ENCODE results near the gene NUMBL. TPM values are rescaled to one million over a fixed set of nuclear protein-coding genes. Genes with fewer than 3 reads are reported as not detected.

Gene NUMBL
- total and polyA plus RNA-seq, 9 of the 15 experiments (the other 6 are each of a cell fraction or from before 2014, with no cell fraction given): 0.39 to 38.6 (median 6.6) TPM

DNA sequence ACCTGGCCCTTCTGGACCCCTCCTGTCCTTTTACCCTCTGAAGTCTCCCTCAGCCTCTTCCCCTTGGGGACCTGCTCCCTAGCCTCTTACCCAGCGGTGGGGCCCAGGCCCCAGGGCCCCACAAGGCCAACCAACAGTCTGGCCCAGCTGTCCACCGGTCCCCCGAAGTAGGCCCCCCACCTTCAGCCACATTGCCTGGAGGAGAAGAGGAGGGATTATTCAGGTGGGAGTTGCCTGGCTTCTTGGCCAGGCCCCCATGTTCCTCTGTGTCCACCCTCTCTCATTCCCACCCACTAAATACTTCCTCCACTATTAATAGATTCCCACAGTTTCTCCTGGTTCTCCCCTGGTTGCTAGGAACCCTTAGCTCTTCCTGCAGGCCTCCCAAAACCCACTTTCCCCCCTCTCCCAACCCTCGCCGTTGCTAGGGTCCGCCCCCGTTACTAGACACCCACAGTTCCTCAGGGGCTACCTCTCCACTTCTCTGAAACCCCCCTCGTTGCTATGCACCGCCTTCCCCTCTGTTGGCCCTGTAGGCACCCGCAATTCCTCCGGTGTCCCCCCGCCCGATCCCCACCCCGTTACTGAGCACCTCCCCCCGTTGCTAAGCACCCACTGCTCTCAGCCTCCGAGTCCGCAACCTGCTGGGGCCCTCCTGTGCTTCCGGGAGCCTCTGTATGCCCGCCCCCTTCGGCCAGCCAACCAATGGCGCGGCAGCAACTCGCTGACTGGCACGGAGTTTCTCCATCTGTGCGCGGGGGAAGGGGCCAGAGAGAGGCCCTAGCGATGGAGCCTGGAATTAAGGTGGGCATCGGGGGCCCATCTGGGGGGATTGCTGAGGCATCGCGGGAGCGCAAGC, 24.2 kb upstream of the NUMBL start (continued):
- TF ChIP-seq MBD2 (IDR thresholded peaks at IDR 0.05; ENCODE audit: borderline replicate concordance, low read depth) (peak; percentile 78; the same call in 1 of the 2 replicates), NRF1 (conservative IDR thresholded peaks at IDR 0.05 in 1 of 2, IDR thresholded peaks at IDR 0.05 in 1 of 2) (peak; percentile 15 to 24; a peak in 1 of 4 replicates), RFX1 (IDR thresholded peaks at IDR 0.05) (peak; percentile 93), HSF4 (CRISPR knock-in tag; IDR thresholded peaks at IDR 0.05; ENCODE audit: borderline replicate concordance) (no peak), ZBTB7A (IDR thresholded peaks at IDR 0.05; ENCODE audit: borderline replicate concordance, control insufficient read depth, low read depth, low read length) (peak; percentile 36; the same call in 1 of the 2 replicates), RBM14 (IDR thresholded peaks at IDR 0.05; ENCODE audit: borderline replicate concordance, insufficient read depth, low read depth, low read length) (no peak), JUND (IDR thresholded peaks at IDR 0.05; ENCODE audit: borderline replicate concordance, low read depth, low read length) (no peak), JUND (tag; IDR thresholded peaks at IDR 0.05; ENCODE audit: borderline replicate concordance, low read depth, low read length) (no peak), ETV1 (tag; conservative IDR thresholded peaks at IDR 0.05; ENCODE audit: low read depth) (0 out of 2 replicates have a peak, but pooled peaks have one; percentile 43), FUS (optimal IDR thresholded peaks at IDR 0.05; ENCODE audit: low read depth, low read length) (no peak), ZC3H4 (CRISPR knock-in tag; IDR thresholded peaks at IDR 0.05; ENCODE audit: borderline replicate concordance) (no peak), STAT5A (IDR thresholded peaks at IDR 0.05; ENCODE audit: borderline replicate concordance, low read length) (no peak), ZKSCAN1 (IDR thresholded peaks at IDR 0.05; ENCODE audit: low read depth, low read length) (no peak), ZNF23 (CRISPR knock-in tag; IDR thresholded peaks at IDR 0.05) (no peak), ELF4 (CRISPR knock-in tag; IDR thresholded peaks at IDR 0.05) (no peak)
- TF ChIP-seq, protein P1, sequence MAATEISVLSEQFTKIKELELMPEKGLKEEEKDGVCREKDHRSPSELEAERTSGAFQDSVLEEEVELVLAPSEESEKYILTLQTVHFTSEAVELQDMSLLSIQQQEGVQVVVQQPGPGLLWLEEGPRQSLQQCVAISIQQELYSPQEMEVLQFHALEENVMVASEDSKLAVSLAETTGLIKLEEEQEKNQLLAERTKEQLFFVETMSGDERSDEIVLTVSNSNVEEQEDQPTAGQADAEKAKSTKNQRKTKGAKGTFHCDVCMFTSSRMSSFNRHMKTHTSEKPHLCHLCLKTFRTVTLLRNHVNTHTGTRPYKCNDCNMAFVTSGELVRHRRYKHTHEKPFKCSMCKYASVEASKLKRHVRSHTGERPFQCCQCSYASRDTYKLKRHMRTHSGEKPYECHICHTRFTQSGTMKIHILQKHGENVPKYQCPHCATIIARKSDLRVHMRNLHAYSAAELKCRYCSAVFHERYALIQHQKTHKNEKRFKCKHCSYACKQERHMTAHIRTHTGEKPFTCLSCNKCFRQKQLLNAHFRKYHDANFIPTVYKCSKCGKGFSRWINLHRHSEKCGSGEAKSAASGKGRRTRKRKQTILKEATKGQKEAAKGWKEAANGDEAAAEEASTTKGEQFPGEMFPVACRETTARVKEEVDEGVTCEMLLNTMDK (IDR thresholded peaks at IDR 0.05; ENCODE audit: borderline replicate concordance, insufficient read depth, low read depth, low read length, poor library complexity, severe bottlenecking): peak; percentile 30
- TF ChIP-seq, protein P2, sequence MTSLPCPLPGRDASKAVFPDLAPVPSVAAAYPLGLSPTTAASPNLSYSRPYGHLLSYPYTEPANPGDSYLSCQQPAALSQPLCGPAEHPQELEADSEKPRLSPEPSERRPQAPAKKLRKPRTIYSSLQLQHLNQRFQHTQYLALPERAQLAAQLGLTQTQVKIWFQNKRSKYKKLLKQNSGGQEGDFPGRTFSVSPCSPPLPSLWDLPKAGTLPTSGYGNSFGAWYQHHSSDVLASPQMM (CRISPR knock-in tag; IDR thresholded peaks at IDR 0.05): no peak
- TF ChIP-seq, protein P3, sequence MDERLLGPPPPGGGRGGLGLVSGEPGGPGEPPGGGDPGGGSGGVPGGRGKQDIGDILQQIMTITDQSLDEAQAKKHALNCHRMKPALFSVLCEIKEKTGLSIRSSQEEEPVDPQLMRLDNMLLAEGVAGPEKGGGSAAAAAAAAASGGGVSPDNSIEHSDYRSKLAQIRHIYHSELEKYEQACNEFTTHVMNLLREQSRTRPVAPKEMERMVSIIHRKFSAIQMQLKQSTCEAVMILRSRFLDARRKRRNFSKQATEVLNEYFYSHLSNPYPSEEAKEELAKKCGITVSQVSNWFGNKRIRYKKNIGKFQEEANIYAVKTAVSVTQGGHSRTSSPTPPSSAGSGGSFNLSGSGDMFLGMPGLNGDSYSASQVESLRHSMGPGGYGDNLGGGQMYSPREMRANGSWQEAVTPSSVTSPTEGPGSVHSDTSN (CRISPR knock-in tag; IDR thresholded peaks at IDR 0.05; ENCODE audit: low read depth): peak; percentile 82
- TF ChIP-seq, protein P3 (tag; conservative IDR thresholded peaks at IDR 0.05; ENCODE audit: low read depth): peak; percentile 97
- TF ChIP-seq, protein P4, sequence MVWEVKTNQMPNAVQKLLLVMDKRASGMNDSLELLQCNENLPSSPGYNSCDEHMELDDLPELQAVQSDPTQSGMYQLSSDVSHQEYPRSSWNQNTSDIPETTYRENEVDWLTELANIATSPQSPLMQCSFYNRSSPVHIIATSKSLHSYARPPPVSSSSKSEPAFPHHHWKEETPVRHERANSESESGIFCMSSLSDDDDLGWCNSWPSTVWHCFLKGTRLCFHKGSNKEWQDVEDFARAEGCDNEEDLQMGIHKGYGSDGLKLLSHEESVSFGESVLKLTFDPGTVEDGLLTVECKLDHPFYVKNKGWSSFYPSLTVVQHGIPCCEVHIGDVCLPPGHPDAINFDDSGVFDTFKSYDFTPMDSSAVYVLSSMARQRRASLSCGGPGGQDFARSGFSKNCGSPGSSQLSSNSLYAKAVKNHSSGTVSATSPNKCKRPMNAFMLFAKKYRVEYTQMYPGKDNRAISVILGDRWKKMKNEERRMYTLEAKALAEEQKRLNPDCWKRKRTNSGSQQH (CRISPR knock-in tag; IDR thresholded peaks at IDR 0.05): no peak

Data from K562 (cell line).